GM23338 (cell line): Measurements from ENCODE around the gene TNFAIP8L3. TPM values are rescaled to one million over a fixed set of nuclear protein-coding genes. Genes with fewer than 3 reads are reported as not detected.

ENCODE experiments used
- ATAC-seq: fragments of 200-7000 bp; cut with Tn5 transposase; 3 replicates; pipeline ENCODE4 v1.9.1; 2020
- DNase-seq: peaks from one replicate; pipeline ENCODE4 v3.0.0-alpha.2; 2015; ENCODE audit warnings: low spot score
- H2AFZ ChIP-seq: fragments of 200-600 bp; sonication (generic); 2 replicates; pipeline ENCODE4 v1.8.0; 2016; ENCODE audit warnings: antibody characterized with exemption, mild to moderate bottlenecking, moderate library complexity
- H3F3A ChIP-seq: fragments of 200-600 bp; sonication (generic); replicated peaks from 2 replicates; pipeline ENCODE4 v1.8.0; 2017; ENCODE audit warnings: antibody characterized with exemption, mixed run types, low read depth
- H3K27ac ChIP-seq: fragments of 200-600 bp; sonication (generic); 2 replicates; pipeline ENCODE4 v1.6.1; 2016; ENCODE audit warnings: low read depth
- H3K27me3 ChIP-seq: fragments of 200-600 bp; sonication (generic); 2 replicates; pipeline ENCODE4 v1.8.0; 2016; ENCODE audit warnings: mild to moderate bottlenecking, mixed run types, moderate library complexity; ENCODE audit not compliant: insufficient read depth
- H3K36me3 ChIP-seq: fragments of 200-600 bp; sonication (generic); 2 replicates; pipeline ENCODE4 v1.8.0; 2016; ENCODE audit warnings: mild to moderate bottlenecking; ENCODE audit not compliant: insufficient read depth
- H3K4me1 ChIP-seq: fragments of 200-600 bp; sonication (generic); 2 replicates; pipeline ENCODE4 v1.8.0; 2016; ENCODE audit warnings: mild to moderate bottlenecking, moderate library complexity; ENCODE audit not compliant: insufficient read depth
- H3K4me2 ChIP-seq: fragments of 200-600 bp; sonication (generic); 2 replicates; pipeline ENCODE4 v1.7.1; 2017; ENCODE audit warnings: mixed run types
- H3K4me3 ChIP-seq: fragments of 200-600 bp; sonication (generic); 2 replicates; pipeline ENCODE4 v1.6.1; 2016; ENCODE audit warnings: mixed run types
- H3K79me2 ChIP-seq: fragments of 200-600 bp; sonication (generic); replicated peaks from 2 replicates; pipeline ENCODE4 v1.8.0; 2017; ENCODE audit warnings: mild to moderate bottlenecking; ENCODE audit not compliant: insufficient read depth
- H3K9me2 ChIP-seq: fragments of 200-600 bp; sonication (generic); 2 replicates; pipeline ENCODE4 v1.8.0; 2017; ENCODE audit not compliant: insufficient read depth
- H4K20me1 ChIP-seq: fragments of 200-600 bp; sonication (generic); replicated peaks from 2 replicates; pipeline ENCODE4 v1.8.0; 2017; ENCODE audit warnings: mild to moderate bottlenecking; ENCODE audit not compliant: insufficient read depth
- H3K27ac Mint-ChIP-seq: 2 replicates; pipeline ENCODE4 v1.8.0; 2020; ENCODE audit warnings: inconsistent platforms, mild to moderate bottlenecking, moderate library complexity, mixed read lengths
- H3K27me3 Mint-ChIP-seq: 3 replicates; pipeline ENCODE4 v1.8.0; 2022; ENCODE audit warnings: low read depth, mild to moderate bottlenecking, moderate library complexity, mixed read lengths, inconsistent platforms; ENCODE audit not compliant: insufficient read depth, poor library complexity
- H3K36me3 Mint-ChIP-seq: 3 replicates; pipeline ENCODE4 v1.8.0; 2021; ENCODE audit warnings: low read depth, mild to moderate bottlenecking, inconsistent platforms, moderate library complexity, mixed read lengths
- H3K4me1 Mint-ChIP-seq: 3 replicates; pipeline ENCODE4 v1.8.0; 2020; ENCODE audit warnings: mild to moderate bottlenecking, inconsistent platforms, mixed read lengths
- H3K4me3 Mint-ChIP-seq: 3 replicates; pipeline ENCODE4 v1.8.0; 2021; ENCODE audit warnings: moderate library complexity, mild to moderate bottlenecking, inconsistent platforms, mixed read lengths
- H3K9me3 Mint-ChIP-seq: 3 replicates; pipeline ENCODE4 v1.8.0; 2020; ENCODE audit warnings: moderate library complexity, mild to moderate bottlenecking, inconsistent platforms, mixed read lengths
- CREB1 ChIP-seq: fragments of 250-450 bp; sonication (Bioruptor Pico); IDR thresholded peaks from 2 replicates; pipeline ENCODE4 v1.5.0; 2020; ENCODE audit warnings: low read depth, mild to moderate bottlenecking, moderate library complexity
- EZH2phosphoT487 ChIP-seq: fragments of 200-600 bp; sonication (generic); IDR thresholded peaks from one replicate; pipeline ENCODE4 v1.8.1; 2018; ENCODE audit warnings: antibody characterized with exemption; ENCODE audit not compliant: unreplicated experiment
- JUNB ChIP-seq: IDR thresholded peaks from one replicate; pipeline ENCODE4 v1.6.1; 2016; ENCODE audit warnings: antibody characterized with exemption; ENCODE audit not compliant: unreplicated experiment
- POLR2AphosphoS5 ChIP-seq: IDR thresholded peaks from 2 replicates; pipeline ENCODE4 v1.6.1; 2016; ENCODE audit warnings: antibody characterized with exemption, low read depth
- ZNF114 ChIP-seq: fragments of 250-450 bp; sonication (Bioruptor Pico); IDR thresholded peaks from 2 replicates; pipeline ENCODE4 v1.5.0; 2020; ENCODE audit warnings: mild to moderate bottlenecking, moderate library complexity
- ZNF331 ChIP-seq: fragments of 250-450 bp; sonication (Bioruptor Pico); IDR thresholded peaks from 2 replicates; pipeline ENCODE4 v1.5.0; 2020; ENCODE audit warnings: low read depth, mild to moderate bottlenecking, moderate library complexity
- polyA plus RNA-seq: library from polyadenylated mRNA; unstranded; fragments of >200 nt; fragmentation: Nextera tagmentation; extraction: Ambion mirVana; gene quantifications from 2 replicates; pipeline ENCODE4 v1.2.1, GENCODE V29; 2016
- total RNA-seq: library from RNA; depleted of rRNA; stranded (reverse); fragments of >200 nt; shearing (Covaris generic); gene quantifications from 2 replicates; pipeline ENCODE4 v1.2.3, GENCODE V29; 2014
- TF ChIP-seq, protein P1 (sequence below), 2 experiments: fragments of 200-600 bp in 1 of 2; sonication (generic) in 1 of 2; conservative IDR thresholded peaks; 2 replicates each; pipeline versions ENCODE4 v1.5.1 to v1.6.1; 2016 to 2017; ENCODE audit warnings: antibody characterized with exemption in 2 of 2, low read depth in 2 of 2, mild to moderate bottlenecking in 2 of 2, moderate library complexity in 1 of 2
- TF ChIP-seq, protein P2 (sequence below): IDR thresholded peaks from one replicate; pipeline ENCODE4 v1.6.1; 2018; ENCODE audit warnings: antibody characterized with exemption; ENCODE audit not compliant: unreplicated experiment

The TNFAIP8L3 gene
- total and polyA plus RNA-seq, 2 experiments from 2014 or later = 0.23 to 0.31 TPM

DNA sequence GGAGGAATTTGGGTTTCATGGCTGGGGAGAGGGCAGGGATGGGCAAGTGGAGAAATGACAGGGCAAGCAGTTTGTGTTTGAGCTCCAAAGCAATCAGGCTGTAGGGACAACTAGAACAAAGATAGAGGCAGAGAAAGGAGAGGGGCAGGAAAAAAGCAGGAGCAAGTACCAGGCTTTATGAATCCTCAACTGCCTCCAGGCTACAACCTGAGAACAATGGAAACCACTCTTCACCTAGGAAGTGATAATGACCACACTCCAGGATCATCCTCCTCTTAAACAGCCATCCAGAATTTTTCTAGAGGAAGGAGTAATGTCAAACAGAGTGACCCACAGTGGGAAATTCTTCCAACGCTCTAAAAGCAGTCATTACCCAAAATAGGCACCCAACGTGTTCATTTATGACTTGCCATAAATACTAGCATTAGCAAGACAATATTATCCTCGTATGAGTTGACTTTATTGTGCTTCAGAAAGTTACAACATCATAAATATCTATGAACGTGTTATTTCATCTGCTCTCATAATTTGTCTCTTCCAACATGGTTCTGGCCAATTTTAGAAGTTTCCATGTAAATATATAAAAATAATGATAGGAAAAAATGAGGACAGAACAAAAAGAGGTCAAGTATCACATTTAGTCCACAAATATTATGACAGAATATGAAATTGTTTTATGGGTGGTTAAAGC lies 50.5 kb downstream of the TNFAIP8L3 start (continued):
- TF ChIP-seq, protein P1, sequence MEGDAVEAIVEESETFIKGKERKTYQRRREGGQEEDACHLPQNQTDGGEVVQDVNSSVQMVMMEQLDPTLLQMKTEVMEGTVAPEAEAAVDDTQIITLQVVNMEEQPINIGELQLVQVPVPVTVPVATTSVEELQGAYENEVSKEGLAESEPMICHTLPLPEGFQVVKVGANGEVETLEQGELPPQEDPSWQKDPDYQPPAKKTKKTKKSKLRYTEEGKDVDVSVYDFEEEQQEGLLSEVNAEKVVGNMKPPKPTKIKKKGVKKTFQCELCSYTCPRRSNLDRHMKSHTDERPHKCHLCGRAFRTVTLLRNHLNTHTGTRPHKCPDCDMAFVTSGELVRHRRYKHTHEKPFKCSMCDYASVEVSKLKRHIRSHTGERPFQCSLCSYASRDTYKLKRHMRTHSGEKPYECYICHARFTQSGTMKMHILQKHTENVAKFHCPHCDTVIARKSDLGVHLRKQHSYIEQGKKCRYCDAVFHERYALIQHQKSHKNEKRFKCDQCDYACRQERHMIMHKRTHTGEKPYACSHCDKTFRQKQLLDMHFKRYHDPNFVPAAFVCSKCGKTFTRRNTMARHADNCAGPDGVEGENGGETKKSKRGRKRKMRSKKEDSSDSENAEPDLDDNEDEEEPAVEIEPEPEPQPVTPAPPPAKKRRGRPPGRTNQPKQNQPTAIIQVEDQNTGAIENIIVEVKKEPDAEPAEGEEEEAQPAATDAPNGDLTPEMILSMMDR (conservative IDR thresholded peaks at IDR 0.05; ENCODE audit: low read depth in 2 of 2) = no peak
- TF ChIP-seq, protein P2, sequence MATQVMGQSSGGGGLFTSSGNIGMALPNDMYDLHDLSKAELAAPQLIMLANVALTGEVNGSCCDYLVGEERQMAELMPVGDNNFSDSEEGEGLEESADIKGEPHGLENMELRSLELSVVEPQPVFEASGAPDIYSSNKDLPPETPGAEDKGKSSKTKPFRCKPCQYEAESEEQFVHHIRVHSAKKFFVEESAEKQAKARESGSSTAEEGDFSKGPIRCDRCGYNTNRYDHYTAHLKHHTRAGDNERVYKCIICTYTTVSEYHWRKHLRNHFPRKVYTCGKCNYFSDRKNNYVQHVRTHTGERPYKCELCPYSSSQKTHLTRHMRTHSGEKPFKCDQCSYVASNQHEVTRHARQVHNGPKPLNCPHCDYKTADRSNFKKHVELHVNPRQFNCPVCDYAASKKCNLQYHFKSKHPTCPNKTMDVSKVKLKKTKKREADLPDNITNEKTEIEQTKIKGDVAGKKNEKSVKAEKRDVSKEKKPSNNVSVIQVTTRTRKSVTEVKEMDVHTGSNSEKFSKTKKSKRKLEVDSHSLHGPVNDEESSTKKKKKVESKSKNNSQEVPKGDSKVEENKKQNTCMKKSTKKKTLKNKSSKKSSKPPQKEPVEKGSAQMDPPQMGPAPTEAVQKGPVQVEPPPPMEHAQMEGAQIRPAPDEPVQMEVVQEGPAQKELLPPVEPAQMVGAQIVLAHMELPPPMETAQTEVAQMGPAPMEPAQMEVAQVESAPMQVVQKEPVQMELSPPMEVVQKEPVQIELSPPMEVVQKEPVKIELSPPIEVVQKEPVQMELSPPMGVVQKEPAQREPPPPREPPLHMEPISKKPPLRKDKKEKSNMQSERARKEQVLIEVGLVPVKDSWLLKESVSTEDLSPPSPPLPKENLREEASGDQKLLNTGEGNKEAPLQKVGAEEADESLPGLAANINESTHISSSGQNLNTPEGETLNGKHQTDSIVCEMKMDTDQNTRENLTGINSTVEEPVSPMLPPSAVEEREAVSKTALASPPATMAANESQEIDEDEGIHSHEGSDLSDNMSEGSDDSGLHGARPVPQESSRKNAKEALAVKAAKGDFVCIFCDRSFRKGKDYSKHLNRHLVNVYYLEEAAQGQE = no peak

DNA sequence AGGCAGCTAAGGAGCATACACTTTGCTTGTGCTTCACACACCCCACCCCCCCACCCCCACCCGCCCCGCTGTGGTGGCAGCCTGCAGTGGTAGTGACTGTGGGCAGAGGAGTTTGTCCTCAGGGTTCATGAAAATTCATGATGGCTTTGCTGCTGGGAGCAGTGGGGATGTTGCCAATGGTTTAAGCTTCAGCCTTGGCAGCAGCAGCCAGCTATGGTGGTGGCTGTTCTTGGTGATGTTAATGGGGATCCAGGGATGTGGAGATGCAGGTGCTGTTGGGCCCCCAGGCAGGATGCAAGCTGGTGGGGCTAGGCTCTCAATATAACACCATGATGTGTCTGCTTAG lies 55.8 kb downstream of the TNFAIP8L3 start:
- DNase-seq (no peak), ATAC-seq (no peak)
- Mint-ChIP-seq H3K36me3 (peaks cover 14% of the 10 kb centered on the region), H3K27me3 (no peaks in the 10 kb centered on the region), H3K9me3 (peaks cover 16% of the 10 kb centered on the region; the same call in 2 of the 3 replicates), H3K27ac (no peak overlapping the region), H3K4me3 (no peak overlapping the region), H3K4me1 (peaks cover 27% of the 10 kb centered on the region)
- Histone ChIP-seq H2AFZ (no peak overlapping the region), H4K20me1 (no peaks in the 10 kb centered on the region), H3K79me2 (no peaks in the 10 kb centered on the region; the same call in 1 of the 2 replicates), H3K9me2 (0 out of 2 replicates have a peak, but pooled peaks cover 4% of the 10 kb centered on the region), H3K27ac (no peak overlapping the region), H3K4me2 (no peak overlapping the region), H3K4me3 (no peak overlapping the region), H3K4me1 (peaks cover 14% of the 10 kb centered on the region; the same call in 1 of the 2 replicates), H3K27me3 (no peaks in the 10 kb centered on the region), H3K36me3 (no peaks in the 10 kb centered on the region), H3F3A (no peaks in the 10 kb centered on the region)
- TF ChIP-seq CREB1 (CRISPR knock-in tag) (no peak), ZNF114 (CRISPR knock-in tag) (no peak), EZH2phosphoT487 (no peak), POLR2AphosphoS5 (no peak), JUNB (no peak), ZNF331 (CRISPR knock-in tag) (no peak)
- TF ChIP-seq, protein P1 (conservative IDR thresholded peaks at IDR 0.05; ENCODE audit: low read depth in 2 of 2) = no peak
- TF ChIP-seq, protein P2 = no peak
